Measurements from ENCODE around the gene RELT. TPM values are rescaled to one million over a fixed set of nuclear protein-coding genes. Genes with fewer than 3 reads are reported as not detected.

Gene RELT
- polyA plus RNA-seq, 1 donor from 2014 or later = 29.9 TPM

- Mint-ChIP-seq H3K36me3 (peaks cover 2% of the 10 kb centered on the region), H3K9me3 (no peaks in the 10 kb centered on the region), H3K4me3 (no peak overlapping the region), H3K27me3 (no peaks in the 10 kb centered on the region), H3K4me1 (peaks cover 0 to 2% (median 0%) of the 10 kb centered on the region in 3 donors), H3K27ac (no peak overlapping the region)
Observed at GRCh38 chr11:73342633-73343032, 33.6 kb upstream of the RELT start.

DNA sequence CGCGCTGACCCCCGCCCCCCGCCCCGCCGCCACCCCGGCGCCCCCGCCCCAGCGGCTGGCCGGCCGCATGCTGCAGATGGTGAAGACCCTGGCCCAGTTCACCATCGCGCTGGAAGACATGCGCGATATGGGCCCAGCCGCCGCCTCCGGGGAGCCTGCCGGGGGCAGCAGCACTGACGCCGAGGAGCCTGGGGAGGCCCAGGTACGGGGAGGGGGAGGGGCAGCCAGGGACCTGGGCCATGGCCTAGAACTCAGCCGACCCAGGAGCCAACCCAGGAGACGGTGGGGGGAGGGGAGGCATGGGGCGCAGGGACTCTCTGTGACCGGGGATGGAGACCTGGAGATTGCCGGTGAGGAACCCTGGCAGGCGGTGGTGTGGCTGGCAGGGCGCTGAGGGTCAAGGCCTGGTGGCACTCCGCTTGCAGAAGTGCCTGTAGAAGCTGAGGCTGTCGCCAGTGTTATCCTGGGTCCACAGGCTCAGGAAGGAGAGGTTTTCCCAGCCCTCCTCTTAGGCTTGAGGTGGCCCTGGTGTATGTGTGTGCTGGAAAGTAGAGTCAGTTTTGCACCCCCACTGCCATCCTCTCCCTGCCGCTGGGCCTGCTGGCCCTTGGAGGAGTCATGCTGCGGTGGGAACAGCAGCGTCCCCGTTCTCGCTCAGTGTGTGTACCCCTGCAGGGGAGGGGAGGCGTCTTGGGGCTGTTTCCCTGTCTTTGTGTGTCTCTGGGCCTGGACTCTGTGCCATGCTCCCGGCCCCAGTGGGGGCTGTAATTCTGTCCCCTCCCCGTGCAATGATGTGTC lies 32.9 kb upstream of the RELT start:
- H3K4me1 Mint-ChIP-seq = peaks cover 0 to 2% (median 0%) of the 10 kb centered on the region in 3 donors
- H3K4me3 Mint-ChIP-seq = no peak overlapping the region
- H3K27me3 Mint-ChIP-seq = no peaks in the 10 kb centered on the region
- H3K27ac Mint-ChIP-seq = no peak overlapping the region
- peaks cover 2% of the 10 kb centered on the region for H3K36me3 Mint-ChIP-seq
- no peaks in the 10 kb centered on the region for H3K9me3 Mint-ChIP-seq

- H3K27ac Mint-ChIP-seq = no peak overlapping the region
- H3K9me3 Mint-ChIP-seq = no peaks in the 10 kb centered on the region
- H3K4me1 Mint-ChIP-seq = peaks cover 0 to 2% (median 0%) of the 10 kb centered on the region in 3 donors
- peaks cover 2% of the 10 kb centered on the region for H3K27me3 Mint-ChIP-seq
- H3K36me3 Mint-ChIP-seq = no peaks in the 10 kb centered on the region
- H3K4me3 Mint-ChIP-seq = no peak overlapping the region
Observed at GRCh38 chr11:73344191-73344607, 32.0 kb upstream of the RELT start.

DNA sequence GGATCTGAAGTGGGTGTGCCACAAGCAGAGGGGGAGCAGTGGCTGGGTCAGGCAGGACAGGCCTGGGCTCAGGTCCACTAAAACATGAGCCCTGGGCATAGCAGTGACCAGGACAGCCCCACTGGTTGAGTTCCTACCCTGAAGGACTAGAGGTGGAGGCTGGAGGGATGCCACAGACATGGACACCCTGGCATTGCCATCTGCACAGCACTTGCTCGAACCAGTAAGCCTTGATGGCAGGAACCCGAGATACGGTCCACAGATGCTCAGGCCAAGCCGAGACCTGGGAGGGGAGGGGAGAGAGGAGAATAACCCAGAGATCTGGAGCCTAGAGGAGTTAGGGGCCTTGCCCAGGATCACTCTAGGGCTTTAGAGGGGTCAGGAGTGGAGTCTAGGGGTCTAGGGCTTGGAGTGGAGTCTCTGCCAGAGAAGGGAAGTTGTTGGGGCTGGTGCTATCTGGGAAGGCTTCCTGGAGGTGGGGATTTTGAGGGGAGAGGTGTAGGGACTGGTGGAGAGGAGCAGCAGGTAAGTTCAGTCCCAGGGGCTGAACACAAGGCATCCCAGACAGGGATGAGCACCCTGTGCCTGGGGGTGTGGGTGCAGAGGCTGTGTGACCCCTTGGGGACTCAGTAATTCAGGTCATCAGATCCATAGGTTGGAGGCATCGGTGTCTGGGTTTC lies 30.6 kb upstream of the RELT start:
- Mint-ChIP-seq H3K27me3 (peaks cover 2% of the 10 kb centered on the region), H3K9me3 (no peaks in the 10 kb centered on the region), H3K4me3 (no peak overlapping the region), H3K27ac (peak overlapping the region in 1 of 3 donors; percentile 48), H3K36me3 (no peaks in the 10 kb centered on the region), H3K4me1 (peaks cover 0 to 5% (median 2%) of the 10 kb centered on the region in 3 donors)

DNA sequence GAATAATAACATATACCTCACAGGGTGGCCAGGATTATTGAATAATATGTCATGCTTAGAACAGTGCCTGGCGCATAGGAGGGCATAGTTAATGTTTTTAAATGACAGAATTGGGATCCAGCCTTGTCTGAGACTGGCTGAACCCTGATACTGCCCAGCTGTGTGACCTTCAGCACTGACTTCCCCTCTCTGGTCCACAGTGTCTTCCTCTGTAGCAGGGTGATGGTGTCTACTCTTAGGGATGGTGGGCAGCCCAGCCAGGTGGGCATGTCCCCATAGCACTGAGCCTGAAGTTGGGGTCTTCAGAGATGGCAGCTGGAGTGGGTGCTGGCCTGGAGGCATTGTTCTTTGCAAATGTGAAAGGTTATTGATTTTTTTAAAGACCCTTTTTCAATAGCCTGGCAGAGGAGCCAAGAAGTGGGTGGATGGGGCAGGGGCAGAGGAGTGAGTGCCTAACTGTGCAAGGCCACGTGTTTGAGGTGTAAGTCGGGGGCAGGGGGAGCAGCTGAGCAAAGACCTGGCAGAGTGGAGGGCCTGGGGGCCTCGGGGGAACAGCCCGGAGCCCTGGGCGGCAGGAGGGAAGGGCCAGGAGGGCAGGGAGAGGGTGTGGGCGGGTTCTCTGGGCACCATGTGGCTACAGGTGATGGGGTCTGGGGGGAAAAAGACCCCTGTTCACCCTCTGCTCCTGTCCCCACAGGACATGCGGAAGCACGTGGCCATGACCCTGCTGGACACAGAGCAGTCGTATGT lies 29.8 kb upstream of the RELT start:
- H3K9me3 Mint-ChIP-seq = no peaks in the 10 kb centered on the region
- no peak overlapping the region for H3K4me3 Mint-ChIP-seq

DNA sequence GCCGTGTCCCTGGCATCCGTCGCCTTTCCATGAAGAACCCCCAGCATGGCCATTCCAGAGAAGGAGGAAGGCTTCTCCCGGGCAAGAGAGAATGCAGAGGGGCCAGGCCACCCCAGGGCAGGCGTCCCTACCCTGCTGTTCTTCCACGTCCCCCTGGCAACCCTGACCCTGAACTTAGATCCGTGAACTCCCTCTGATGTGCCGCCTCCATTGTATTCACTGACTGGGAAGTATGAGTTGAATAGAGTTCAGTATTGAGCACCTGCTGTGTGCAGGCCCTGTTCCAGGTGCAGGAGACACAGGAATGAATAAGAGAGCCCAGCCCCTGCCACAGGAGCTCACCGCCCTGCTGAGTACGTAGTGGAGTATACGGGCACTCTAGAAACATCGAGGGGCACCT lies 29.1 kb upstream of the RELT start:
- no peak overlapping the region for H3K4me3 Mint-ChIP-seq
- H3K36me3 Mint-ChIP-seq = peaks cover 2% of the 10 kb centered on the region
- no peak overlapping the region for H3K27ac Mint-ChIP-seq
- H3K9me3 Mint-ChIP-seq = no peaks in the 10 kb centered on the region
- H3K4me1 Mint-ChIP-seq = peaks cover 0 to 8% (median 5%) of the 10 kb centered on the region in 3 donors
- peaks cover 2% of the 10 kb centered on the region for H3K27me3 Mint-ChIP-seq

More for the DNA sequence above, 29.8 kb upstream of the RELT start:
- Mint-ChIP-seq H3K27ac (peak overlapping the region in 1 of 3 donors; percentile 48), H3K27me3 (peaks cover 2% of the 10 kb centered on the region), H3K4me1 (peaks cover 0 to 8% (median 5%) of the 10 kb centered on the region in 3 donors), H3K36me3 (peaks cover 2% of the 10 kb centered on the region)

DNA sequence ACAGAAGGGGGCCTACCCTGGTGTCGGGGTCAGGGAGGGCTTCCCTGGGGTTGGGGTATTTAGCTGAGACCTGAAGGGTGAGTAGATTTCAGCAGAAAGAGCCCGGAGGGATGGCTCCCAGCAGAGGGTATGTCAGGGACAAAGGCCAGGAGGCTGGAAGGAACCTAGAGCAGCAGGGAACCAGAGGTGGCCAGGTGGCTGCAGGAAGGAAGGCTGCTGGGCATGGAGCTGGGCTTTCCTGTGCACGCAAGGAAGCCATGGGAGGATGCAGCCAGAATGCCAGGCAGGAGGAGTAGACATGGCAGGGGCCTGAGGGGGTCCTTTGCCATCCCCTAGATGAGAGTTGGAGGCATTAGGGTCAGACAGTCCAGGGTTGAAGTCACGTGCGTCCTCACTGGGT lies 27.4 kb upstream of the RELT start:
- peaks cover 2% of the 10 kb centered on the region for H3K27me3 Mint-ChIP-seq
- peaks cover 2% of the 10 kb centered on the region for H3K36me3 Mint-ChIP-seq
- H3K4me1 Mint-ChIP-seq = peaks cover 0 to 8% (median 5%) of the 10 kb centered on the region in 3 donors
- no peak overlapping the region for H3K4me3 Mint-ChIP-seq
- H3K9me3 Mint-ChIP-seq = no peaks in the 10 kb centered on the region
- no peak overlapping the region for H3K27ac Mint-ChIP-seq

DNA sequence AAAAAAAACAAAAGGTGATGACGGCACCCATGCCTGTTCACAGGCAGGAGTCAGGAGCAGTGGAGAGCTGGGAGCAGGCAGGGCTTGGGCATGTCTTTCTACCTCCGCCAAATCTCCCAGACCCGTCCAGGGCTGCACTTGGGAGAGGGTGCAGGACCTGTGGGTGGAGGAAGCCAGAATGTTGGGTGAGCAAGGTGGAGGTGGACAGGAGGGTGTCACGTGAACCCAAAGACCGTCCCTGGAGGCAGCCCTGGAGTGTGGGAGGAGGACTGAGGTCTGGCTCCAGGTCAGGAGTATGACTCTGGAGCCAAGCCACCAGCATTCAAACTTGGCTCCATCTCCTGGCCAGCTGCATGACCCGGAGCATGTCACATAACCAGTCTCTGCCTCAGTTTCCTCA lies 26.6 kb upstream of the RELT start:
- Mint-ChIP-seq H3K4me1 (peaks cover 0 to 8% (median 5%) of the 10 kb centered on the region in 3 donors), H3K9me3 (no peaks in the 10 kb centered on the region), H3K4me3 (no peak overlapping the region), H3K27me3 (peaks cover 2% of the 10 kb centered on the region), H3K27ac (no peak overlapping the region), H3K36me3 (peaks cover 2% of the 10 kb centered on the region)

DNA sequence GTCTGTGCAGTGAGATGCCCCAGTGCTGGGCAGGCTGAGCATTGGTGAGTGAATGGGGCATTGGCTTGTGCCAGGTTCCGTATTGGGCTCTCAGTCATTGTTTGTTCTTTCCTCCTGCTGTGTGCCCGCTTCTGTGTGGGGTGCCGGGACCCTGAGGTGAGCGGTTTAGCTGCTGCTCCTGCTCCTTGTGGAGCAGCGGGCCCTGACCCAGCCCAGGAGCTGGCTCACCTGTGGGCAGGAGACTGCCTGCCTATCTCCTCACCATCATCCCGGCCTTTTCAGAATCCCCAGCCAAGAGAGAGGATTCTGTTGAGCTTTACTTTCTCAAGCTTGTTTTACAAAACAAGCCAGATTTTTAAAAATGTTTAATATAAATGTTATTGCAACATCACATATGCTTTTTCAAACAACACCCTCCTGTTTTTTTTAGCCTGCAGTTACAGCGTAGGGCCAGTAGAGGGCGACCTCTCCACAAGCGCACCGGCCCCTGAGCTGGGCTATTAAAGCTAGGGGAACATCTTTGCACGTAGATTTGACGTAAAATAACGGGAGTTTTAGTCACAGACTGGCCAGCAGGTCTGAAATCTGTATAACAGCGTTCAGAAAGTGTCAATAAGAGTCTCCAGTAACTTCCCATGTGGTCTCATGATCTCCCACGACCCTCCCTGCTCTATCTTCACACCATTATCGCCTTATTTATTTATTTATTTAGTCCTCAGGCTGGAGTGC lies 25.1 kb upstream of the RELT start:
- peaks cover 2% of the 10 kb centered on the region for H3K27me3 Mint-ChIP-seq
- peaks cover 0 to 8% (median 5%) of the 10 kb centered on the region in 3 donors for H3K4me1 Mint-ChIP-seq
- H3K9me3 Mint-ChIP-seq = no peaks in the 10 kb centered on the region
- H3K4me3 Mint-ChIP-seq = peak overlapping the region in 2 of 4 donors; percentile 33 to 52
- H3K36me3 Mint-ChIP-seq = peaks cover 2% of the 10 kb centered on the region
- H3K27ac Mint-ChIP-seq = peak overlapping the region in 1 of 3 donors; percentile 67

DNA sequence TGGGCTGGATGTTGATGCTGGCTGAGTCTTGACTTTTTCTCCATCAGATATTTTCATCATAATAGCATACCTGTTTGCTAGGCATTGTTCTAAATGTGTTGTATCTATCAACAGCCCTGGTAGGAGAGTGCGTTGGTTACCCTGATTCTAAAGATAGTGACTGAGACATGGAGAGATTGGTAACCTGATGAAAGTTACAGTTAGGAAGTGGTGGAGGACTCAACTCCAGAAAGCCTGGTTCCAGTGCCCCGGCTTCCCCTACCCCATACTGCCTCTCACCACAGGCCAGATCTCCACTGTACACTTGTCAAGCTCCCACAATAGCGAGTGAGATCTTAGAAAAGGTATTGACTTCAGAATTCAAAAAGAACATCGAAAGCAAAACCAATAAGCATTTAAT lies 22.8 kb upstream of the RELT start:
- Mint-ChIP-seq H3K4me3 (no peak overlapping the region), H3K4me1 (peaks cover 0 to 8% (median 5%) of the 10 kb centered on the region in 3 donors), H3K9me3 (no peaks in the 10 kb centered on the region), H3K36me3 (peaks cover 2% of the 10 kb centered on the region), H3K27me3 (peaks cover 2% of the 10 kb centered on the region), H3K27ac (peak overlapping the region in 1 of 3 donors; percentile 57)

- no peak overlapping the region for H3K4me3 Mint-ChIP-seq
- no peaks in the 10 kb centered on the region for H3K9me3 Mint-ChIP-seq
- H3K27me3 Mint-ChIP-seq = no peaks in the 10 kb centered on the region
- H3K36me3 Mint-ChIP-seq = peaks cover 2% of the 10 kb centered on the region
- H3K27ac Mint-ChIP-seq = peak overlapping the region in 1 of 3 donors; percentile 91
- peaks cover 0 to 7% (median 5%) of the 10 kb centered on the region in 3 donors for H3K4me1 Mint-ChIP-seq
Observed at GRCh38 chr11:73355109-73355508, 21.1 kb upstream of the RELT start.

- Mint-ChIP-seq H3K36me3 (peaks cover 2% of the 10 kb centered on the region), H3K4me1 (peaks cover 0 to 2% (median 0%) of the 10 kb centered on the region in 3 donors), H3K27me3 (no peaks in the 10 kb centered on the region), H3K9me3 (no peaks in the 10 kb centered on the region), H3K27ac (no peak overlapping the region), H3K4me3 (no peak overlapping the region)
Observed at GRCh38 chr11:73356979-73357860, 19.0 kb upstream of the RELT start.

GRCh38 chr11:73358071-73358470 lies 18.1 kb upstream of the RELT start:
- Mint-ChIP-seq H3K27ac (no peak overlapping the region), H3K36me3 (peaks cover 2% of the 10 kb centered on the region), H3K9me3 (no peaks in the 10 kb centered on the region), H3K27me3 (no peaks in the 10 kb centered on the region), H3K4me3 (no peak overlapping the region), H3K4me1 (peaks cover 0 to 2% (median 0%) of the 10 kb centered on the region in 3 donors)

DNA sequence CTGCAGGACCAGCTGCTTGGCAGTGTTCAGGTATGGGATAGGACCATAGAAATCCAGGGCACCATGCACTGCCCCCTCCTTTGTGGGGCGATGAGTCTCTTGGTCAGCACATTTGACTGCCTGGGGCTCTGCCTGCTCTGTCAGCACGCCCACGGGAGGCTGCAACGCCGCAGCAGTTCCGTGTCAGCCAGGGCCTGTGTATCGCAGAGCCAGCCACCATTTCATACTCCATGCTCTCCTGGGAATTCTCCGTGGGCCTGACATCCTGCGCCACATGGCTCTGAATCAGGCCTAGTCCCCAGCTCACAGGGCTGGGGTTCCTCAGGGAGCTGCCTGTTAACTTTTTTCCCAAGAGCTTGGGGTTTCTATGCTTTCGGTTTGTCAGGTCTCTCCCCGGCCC lies 16.9 kb upstream of the RELT start:
- no peaks in the 10 kb centered on the region for H3K9me3 Mint-ChIP-seq
- H3K4me3 Mint-ChIP-seq = no peak overlapping the region
- peaks cover 6 to 9% (median 7%) of the 10 kb centered on the region in 3 donors for H3K4me1 Mint-ChIP-seq
- H3K27me3 Mint-ChIP-seq = no peaks in the 10 kb centered on the region
- no peak overlapping the region for H3K27ac Mint-ChIP-seq
- peaks cover 2% of the 10 kb centered on the region for H3K36me3 Mint-ChIP-seq

All from IgD-negative memory B cell (primary cell).